Caco-2 (cell line): ENCODE data around the gene CFAP157. TPM values are rescaled to one million over a fixed set of nuclear protein-coding genes. Genes with fewer than 3 reads are reported as not detected.

Source experiments
- Bru-seq: library from RNA; stranded (reverse); fragments of 400-500 nt; gene quantifications from one replicate; lab custom pipeline; 2021; lab: Mats Ljungman, UMichigan
- BruChase-seq, 2 experiments: library from RNA; stranded (reverse); fragments of 400-500 nt; gene quantifications; one replicate each; lab custom pipeline; 2021; lab: Mats Ljungman, UMichigan
- BruUV-seq: library from RNA; stranded (reverse); fragments of 400-500 nt; replicated peaks from 2 replicates; lab custom pipeline; 2021; lab: Mats Ljungman, UMichigan
- CTCF ChIA-PET: fragments of 300-600 bp; sonication (Branson Sonifier 250); formaldehyde crosslinking; loops from one replicate; lab custom pipeline; 2022; ENCODE audit warnings: antibody characterized with exemption; lab: Charles Lee
- POLR2A ChIA-PET: fragments of 300-600 bp; sonication (Branson Sonifier 250); formaldehyde crosslinking; loops from one replicate; lab custom pipeline; 2022; ENCODE audit warnings: antibody characterized with exemption; lab: Charles Lee
- DNase-seq, 2 experiments: peaks; one replicate each; pipeline versions ENCODE4 v3.0.0 to v3.0.0-alpha.2; 2020 to 2022
- H3K27me3 ChIP-seq: replicated peaks from 2 replicates; pipeline ENCODE4 v1.6.0; 2011; ENCODE audit warnings: low read length; ENCODE audit not compliant: control insufficient read depth, insufficient read depth
- H3K36me3 ChIP-seq: 2 replicates; pipeline ENCODE4 v1.5.1; 2011; ENCODE audit warnings: low read length; ENCODE audit not compliant: control insufficient read depth, insufficient read depth
- H3K4me1 ChIP-seq: fragments of 250-450 bp; sonication (Bioruptor Pico); 2 replicates; pipeline ENCODE4 v1.5.1; 2020; ENCODE audit warnings: mild to moderate bottlenecking
- H3K4me3 ChIP-seq: 2 replicates; pipeline ENCODE4 v1.5.1; 2011; ENCODE audit warnings: low read depth, mild to moderate bottlenecking, control low read depth, low read length
- H3K9me3 ChIP-seq: fragments of 250-450 bp; sonication (Bioruptor Pico); 2 replicates; pipeline ENCODE4 v1.5.1; 2020; ENCODE audit warnings: mild to moderate bottlenecking, moderate library complexity
- H3K27ac Mint-ChIP-seq: one replicate; pipeline ENCODE4 v1.8.0; 2022; ENCODE audit warnings: mixed read lengths; ENCODE audit not compliant: unreplicated experiment
- H3K27me3 Mint-ChIP-seq: one replicate; pipeline ENCODE4 v1.8.0; 2022; ENCODE audit warnings: mixed read lengths; ENCODE audit not compliant: insufficient read depth, unreplicated experiment
- H3K36me3 Mint-ChIP-seq: one replicate; pipeline ENCODE4 v1.8.0; 2022; ENCODE audit warnings: mild to moderate bottlenecking, mixed read lengths; ENCODE audit not compliant: insufficient read depth, unreplicated experiment
- H3K4me1 Mint-ChIP-seq: one replicate; pipeline ENCODE4 v1.8.0; 2022; ENCODE audit warnings: low read depth, mixed read lengths; ENCODE audit not compliant: unreplicated experiment
- H3K4me3 Mint-ChIP-seq: one replicate; pipeline ENCODE4 v1.8.0; 2022; ENCODE audit warnings: mild to moderate bottlenecking, moderate library complexity, mixed read lengths; ENCODE audit not compliant: unreplicated experiment
- H3K9me3 Mint-ChIP-seq: one replicate; pipeline ENCODE4 v1.8.0; 2022; ENCODE audit warnings: mixed read lengths; ENCODE audit not compliant: unreplicated experiment
- CTCF ChIP-seq, 2 experiments: fragments of 200-600 bp in 1 of 2; IDR thresholded peaks; 1 replicate in 1 of 2; 2 replicates in 1 of 2; pipeline versions ENCODE4 v1.5.1 to v1.8.0; 2011 to 2022; ENCODE audit warnings: antibody characterized with exemption in 1 of 2, control low read depth in 1 of 2, inconsistent platforms in 1 of 2, low read depth in 1 of 2, low read length in 1 of 2, mild to moderate bottlenecking in 1 of 2, moderate library complexity in 1 of 2; ENCODE audit not compliant: insufficient read depth in 1 of 2, severe bottlenecking in 1 of 2, unreplicated experiment in 1 of 2
- intact Hi-C: fragments of 100-400 bp; cut with micrococcal nuclease; formaldehyde crosslinking; loops from one replicate; pipeline ENCODE4 v1.10.0; 2022; ENCODE audit not compliant: unreplicated experiment
- long read RNA-seq: library from polyadenylated mRNA; stranded (forward); transcript quantifications from one replicate; pipeline ENCODE4 v2.0.0, GENCODE V29; 2022
- total RNA-seq: library from RNA; stranded (reverse); gene quantifications from 2 replicates; pipeline ENCODE4 v1.2.3, GENCODE V29; 2022

CFAP157 gene
- total RNA-seq = not detected in 2 replicates
- percentile 9 among the genes with signal in this experiment for Bru-seq, nascent RNA
- not detected for BruChase-seq, experiment 1, labeled RNA remaining after a 2-hour chase
- not detected for BruChase-seq, experiment 2, labeled RNA remaining after a 6-hour chase
- long read RNA-seq, partial matches to known transcripts = 0 of 2 reads
- long read RNA-seq, other reads (novel, unspliced or antisense) = 2 of 2 reads

- ChIA-PET POLR2A (no interaction called here), CTCF (no interaction called here)
- no peak for TF ChIP-seq CTCF (IDR thresholded peaks at IDR 0.05; ENCODE audit: insufficient read depth in 1 of 2, low read depth in 1 of 2, low read length in 1 of 2, severe bottlenecking in 1 of 2, unreplicated experiment in 1 of 2)
- Mint-ChIP-seq H3K27ac (no peak within 1 kb of the TSS), H3K36me3 (no peaks in the 10 kb centered on the region), H3K4me1 (no peaks in the 10 kb centered on the region), H3K27me3 (no peaks in the 10 kb centered on the region), H3K9me3 (peaks cover 9% of the 10 kb centered on the region), H3K4me3 (no peak within 1 kb of the TSS)
- Histone ChIP-seq H3K27me3 (no peaks in the 10 kb centered on the region), H3K4me3 (no peak within 1 kb of the TSS), H3K4me1 (no peaks in the 10 kb centered on the region), H3K9me3 (no peaks in the 10 kb centered on the region), H3K36me3 (no peaks in the 10 kb centered on the region)
- peak in 1 of 2 experiments; percentile 30 for DNase-seq
- BruUV-seq = no TSS peak
- intact Hi-C loops = no loop called here
Measured at GRCh38 chr9:127706836-127707241, at the start of gene CFAP157. Gene CFAP157 (plus strand): TSS chr9:127706988. CDS start chr9:127707032, 44 bp downstream.

- ChIA-PET CTCF (no interaction called here), POLR2A (no interaction called here)
- intact Hi-C loops = no loop called here
- H3K9me3 Mint-ChIP-seq = no peaks in the 10 kb centered on the region
- H3K4me1 Mint-ChIP-seq = no peaks in the 10 kb centered on the region
- no peak overlapping the region for H3K27ac Mint-ChIP-seq
- H3K36me3 ChIP-seq = no peaks in the 10 kb centered on the region
- H3K36me3 Mint-ChIP-seq = no peaks in the 10 kb centered on the region
- H3K9me3 ChIP-seq = no peaks in the 10 kb centered on the region
- BruUV-seq = no TSS peak
- no peak for TF ChIP-seq CTCF (IDR thresholded peaks at IDR 0.05; ENCODE audit: insufficient read depth in 1 of 2, low read depth in 1 of 2, low read length in 1 of 2, severe bottlenecking in 1 of 2, unreplicated experiment in 1 of 2)
- H3K27me3 Mint-ChIP-seq = peaks cover 4% of the 10 kb centered on the region
- no peak overlapping the region for H3K4me3 Mint-ChIP-seq
- no peak for DNase-seq
- no peaks in the 10 kb centered on the region for H3K4me1 ChIP-seq
- H3K4me3 ChIP-seq = no peak overlapping the region
- H3K27me3 ChIP-seq = no peaks in the 10 kb centered on the region
Measured at GRCh38 chr9:127658428-127658827, 48.4 kb upstream of the CFAP157 start.

GRCh38 chr9:127660886-127661741 lies 45.7 kb upstream of the CFAP157 start:
- no peak for DNase-seq
- Mint-ChIP-seq H3K36me3 (no peaks in the 10 kb centered on the region), H3K4me1 (no peaks in the 10 kb centered on the region), H3K4me3 (no peak overlapping the region), H3K9me3 (no peaks in the 10 kb centered on the region), H3K27ac (no peak overlapping the region), H3K27me3 (peaks cover 6% of the 10 kb centered on the region)
- no peaks in the 10 kb centered on the region for H3K9me3 ChIP-seq
- H3K36me3 ChIP-seq = no peaks in the 10 kb centered on the region
- H3K27me3 ChIP-seq = no peaks in the 10 kb centered on the region
- POLR2A ChIA-PET = no interaction called here
- no peak for TF ChIP-seq CTCF (IDR thresholded peaks at IDR 0.05; ENCODE audit: insufficient read depth in 1 of 2, low read depth in 1 of 2, low read length in 1 of 2, severe bottlenecking in 1 of 2, unreplicated experiment in 1 of 2)
- H3K4me1 ChIP-seq = no peaks in the 10 kb centered on the region
- intact Hi-C loops = no loop called here
- CTCF ChIA-PET = interaction anchor here (0.5 kb wide), 1 partner anchor 67 kb away, joined by 7 read pairs; no protein-coding TSS in a partner anchor
- H3K4me3 ChIP-seq = no peak overlapping the region
- BruUV-seq = no TSS peak
